Neutrophil (primary cell): ENCODE measurements around the gene PNMT.

Source experiments
- H3K27ac ChIP-seq: fragments of 200-600 bp; sonication (generic); 2 replicates; pipeline ENCODE4 v1.5.1; 2016; ENCODE audit warnings: mild to moderate bottlenecking, moderate library complexity
- H3K27me3 ChIP-seq: fragments of 200-600 bp; sonication (generic); 2 replicates; pipeline ENCODE4 v1.6.0; 2016; ENCODE audit warnings: mild to moderate bottlenecking
- H3K36me3 ChIP-seq: fragments of 200-600 bp; sonication (generic); 2 replicates; pipeline ENCODE4 v1.5.1; 2017
- H3K4me1 ChIP-seq, 2 experiments: fragments of 200-600 bp in 1 of 2; sonication (generic) in 1 of 2; 1 replicate in 1 of 2; 2 replicates in 1 of 2; pipeline versions ENCODE4 v1.5.1 to v1.6.1; 2013 to 2016; ENCODE audit warnings: low read depth in 1 of 2, low read length in 1 of 2, mild to moderate bottlenecking in 1 of 2, moderate library complexity in 1 of 2; ENCODE audit not compliant: control insufficient read depth in 1 of 2, insufficient read depth in 1 of 2
- H3K4me3 ChIP-seq, 2 experiments: fragments of 200-600 bp in 1 of 2; sonication (generic) in 1 of 2; 1 replicate in 1 of 2; 2 replicates in 1 of 2; pipeline ENCODE4 v1.5.1; 2013 to 2016; ENCODE audit warnings: low read depth in 1 of 2, low read length in 1 of 2, mild to moderate bottlenecking in 1 of 2, moderate library complexity in 1 of 2
- H3K9me3 ChIP-seq: fragments of 200-600 bp; sonication (generic); 2 replicates; pipeline ENCODE4 v1.5.1; 2016
- CTCF ChIP-seq: fragments of 200-600 bp; sonication (generic); IDR thresholded peaks from 2 replicates; pipeline ENCODE4 v1.5.1; 2016; ENCODE audit warnings: antibody characterized with exemption

PNMT gene

GRCh38 chr17:39674702-39675389, 6.6 kb downstream of the PNMT start:
- H3K4me1 ChIP-seq: no peaks in the 10 kb centered on the region

GRCh38 chr17:39675390-39676082, 7.3 kb downstream of the PNMT start:
- Histone ChIP-seq H3K9me3 (no peaks in the 10 kb centered on the region), H3K27me3 (peaks cover 28% of the 10 kb centered on the region), H3K27ac (no peak overlapping the region), H3K36me3 (no peaks in the 10 kb centered on the region), H3K4me3 (no peak overlapping the region), H3K4me1 (no peaks in the 10 kb centered on the region)
- TF ChIP-seq CTCF: no peak

More at GRCh38 chr17:39674702-39675389, 6.6 kb downstream of the PNMT start:
- Histone ChIP-seq H3K36me3 (no peaks in the 10 kb centered on the region), H3K4me3 (no peak overlapping the region), H3K27me3 (peaks cover 35% of the 10 kb centered on the region), H3K27ac (no peak overlapping the region), H3K9me3 (no peaks in the 10 kb centered on the region)
- TF ChIP-seq CTCF: no peak

- TF ChIP-seq CTCF: no peak
- no peaks in the 10 kb centered on the region for H3K36me3 ChIP-seq
- H3K4me1 ChIP-seq: no peaks in the 10 kb centered on the region
- no peak overlapping the region for H3K4me3 ChIP-seq
- H3K9me3 ChIP-seq: no peaks in the 10 kb centered on the region
- no peak overlapping the region for H3K27ac ChIP-seq
- peaks cover 20% of the 10 kb centered on the region for H3K27me3 ChIP-seq
Measured at GRCh38 chr17:39676198-39676819, 8.1 kb downstream of the PNMT start.

- Histone ChIP-seq H3K27ac (no peak overlapping the region), H3K36me3 (no peaks in the 10 kb centered on the region), H3K9me3 (no peaks in the 10 kb centered on the region), H3K27me3 (peaks cover 12% of the 10 kb centered on the region), H3K4me1 (no peaks in the 10 kb centered on the region), H3K4me3 (no peak overlapping the region)
- TF ChIP-seq CTCF: no peak
Measured at GRCh38 chr17:39677072-39677471, 8.8 kb downstream of the PNMT start.

GRCh38 chr17:39677542-39678339, 9.5 kb downstream of the PNMT start:
- Histone ChIP-seq H3K36me3 (no peaks in the 10 kb centered on the region), H3K27ac (no peak overlapping the region), H3K4me3 (no peak overlapping the region), H3K4me1 (no peaks in the 10 kb centered on the region), H3K9me3 (no peaks in the 10 kb centered on the region), H3K27me3 (peaks cover 6% of the 10 kb centered on the region)
- no peak for TF ChIP-seq CTCF
